ENCODE results near the gene PEX7.
"Not testable (repeated sequence)": the region's sequence is repeated elsewhere in the genome, so short reads cannot be mapped to it uniquely, and the experiment has no call there.

DNA sequence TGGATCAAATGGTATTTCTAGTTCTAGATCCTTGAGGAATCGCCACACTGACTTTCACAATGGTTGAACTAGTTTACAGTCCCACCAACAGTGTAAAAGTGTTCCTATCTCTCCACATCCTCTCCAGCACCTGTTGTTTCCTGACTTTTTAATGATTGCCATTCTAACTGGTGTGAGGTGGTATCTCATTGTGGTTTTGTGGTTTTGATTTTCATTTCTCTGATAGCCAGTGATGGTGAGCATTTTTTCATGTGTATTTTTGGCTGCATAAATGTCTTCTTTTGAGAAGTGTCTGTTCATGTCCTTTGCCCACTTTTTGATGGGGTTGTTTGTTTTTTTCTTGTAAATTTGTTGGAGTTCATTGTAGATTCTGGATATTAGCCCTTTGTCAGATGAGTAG lies 6.8 kb upstream of the PEX7 start:
- TF ChIP-seq, protein P1, sequence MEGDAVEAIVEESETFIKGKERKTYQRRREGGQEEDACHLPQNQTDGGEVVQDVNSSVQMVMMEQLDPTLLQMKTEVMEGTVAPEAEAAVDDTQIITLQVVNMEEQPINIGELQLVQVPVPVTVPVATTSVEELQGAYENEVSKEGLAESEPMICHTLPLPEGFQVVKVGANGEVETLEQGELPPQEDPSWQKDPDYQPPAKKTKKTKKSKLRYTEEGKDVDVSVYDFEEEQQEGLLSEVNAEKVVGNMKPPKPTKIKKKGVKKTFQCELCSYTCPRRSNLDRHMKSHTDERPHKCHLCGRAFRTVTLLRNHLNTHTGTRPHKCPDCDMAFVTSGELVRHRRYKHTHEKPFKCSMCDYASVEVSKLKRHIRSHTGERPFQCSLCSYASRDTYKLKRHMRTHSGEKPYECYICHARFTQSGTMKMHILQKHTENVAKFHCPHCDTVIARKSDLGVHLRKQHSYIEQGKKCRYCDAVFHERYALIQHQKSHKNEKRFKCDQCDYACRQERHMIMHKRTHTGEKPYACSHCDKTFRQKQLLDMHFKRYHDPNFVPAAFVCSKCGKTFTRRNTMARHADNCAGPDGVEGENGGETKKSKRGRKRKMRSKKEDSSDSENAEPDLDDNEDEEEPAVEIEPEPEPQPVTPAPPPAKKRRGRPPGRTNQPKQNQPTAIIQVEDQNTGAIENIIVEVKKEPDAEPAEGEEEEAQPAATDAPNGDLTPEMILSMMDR (IDR thresholded peaks at IDR 0.05 in 2 of 3, conservative IDR thresholded peaks at IDR 0.05 in 1 of 3; ENCODE audit: borderline replicate concordance in 1 of 3, insufficient read depth in 1 of 3, low read depth in 2 of 3, low read length in 2 of 3) = not testable (repeated sequence)
- not testable (repeated sequence) for TF ChIP-seq EZH2 (IDR thresholded peaks at IDR 0.05); POLR2A (IDR thresholded peaks at IDR 0.05; ENCODE audit: borderline replicate concordance, extremely low read depth, insufficient read depth, insufficient read length); EZH2phosphoT487 (IDR thresholded peaks at IDR 0.05; ENCODE audit: borderline replicate concordance); ZNF274 (IDR thresholded peaks at IDR 0.05; ENCODE audit: low read depth, low read length); ATF3 (IDR thresholded peaks at IDR 0.05); FOSL1 (IDR thresholded peaks at IDR 0.05; ENCODE audit: low read depth)

All from HCT116 (cell line).